IPS-18c (cell line): Measurements from ENCODE around the gene ZCCHC4.
"Not testable (repeated sequence)": the region's sequence is repeated elsewhere in the genome, so short reads cannot be mapped to it uniquely, and the experiment has no call there.

ENCODE experiments used
- H3K4me3 ChIP-seq: 2 replicates; pipeline ENCODE4 v1.7.0; 2013; ENCODE audit warnings: low read depth, mild to moderate bottlenecking, low read length, moderate library complexity; ENCODE audit not compliant: insufficient read depth
- H3K9me3 ChIP-seq: one replicate; pipeline ENCODE4 v1.6.1; 2013; ENCODE audit warnings: mild to moderate bottlenecking, low read length, moderate library complexity; ENCODE audit not compliant: control insufficient read depth, insufficient read depth

The ZCCHC4 gene

DNA sequence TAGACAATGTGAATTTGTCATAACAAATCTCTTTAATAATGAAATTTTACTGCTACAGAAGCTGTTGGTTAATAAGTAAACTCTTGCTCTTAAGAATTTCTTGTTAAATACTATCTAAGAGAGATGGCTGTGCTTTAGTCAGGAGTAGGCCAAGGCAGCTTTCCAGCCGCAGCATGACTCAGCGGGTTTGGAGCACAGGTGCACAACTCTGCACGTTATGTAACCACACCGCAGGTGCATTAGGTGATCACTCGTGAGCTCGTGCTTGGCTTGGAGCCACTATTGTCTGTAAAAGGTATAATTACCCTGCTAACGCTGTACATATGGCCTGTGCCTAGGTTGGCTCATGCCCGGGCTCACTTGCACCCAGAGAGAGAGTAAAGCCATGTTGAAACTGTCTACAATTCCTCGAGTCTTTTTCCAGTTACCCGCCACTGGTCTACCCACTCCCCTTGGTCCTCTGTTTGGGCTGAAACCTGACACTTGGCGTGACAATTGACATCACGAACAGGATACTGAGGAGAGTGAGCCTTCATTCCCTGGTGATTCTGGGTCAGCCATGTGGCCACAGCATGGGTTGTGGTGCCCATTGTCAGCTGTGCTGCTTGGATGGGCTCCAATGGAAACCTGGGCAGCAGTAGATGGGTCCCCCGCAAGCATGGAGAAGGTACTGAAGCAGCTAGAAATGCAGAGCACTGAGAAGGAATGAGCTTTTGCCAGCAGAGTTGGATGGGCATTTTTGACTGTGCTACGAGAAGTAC, 46.1 kb downstream of the ZCCHC4 start:
- no peaks in the 10 kb centered on the region for H3K9me3 ChIP-seq

DNA sequence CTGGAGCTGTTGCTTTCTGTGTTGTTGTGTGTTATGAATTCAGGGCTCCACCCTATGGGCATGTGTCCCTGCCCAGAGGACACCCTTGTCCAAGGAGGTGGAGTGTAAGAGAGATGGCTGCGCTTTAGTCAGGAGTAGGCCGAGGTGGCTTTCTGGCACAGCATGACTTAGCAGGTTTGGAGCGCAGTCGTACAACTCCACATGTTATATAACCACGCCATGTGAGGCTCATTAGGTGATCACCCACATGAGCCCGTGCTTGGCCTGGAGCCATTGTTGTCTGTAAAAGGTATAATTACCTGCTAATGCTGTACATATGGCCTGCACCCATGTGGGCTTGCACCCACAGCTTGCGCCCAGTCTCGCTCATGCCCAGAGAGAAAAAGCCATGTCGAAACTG, 48.7 kb downstream of the ZCCHC4 start:
- Histone ChIP-seq H3K4me3 (no peak overlapping the region), H3K9me3 (no peaks in the 10 kb centered on the region)

More for the DNA sequence above, 46.1 kb downstream of the ZCCHC4 start:
- no peak overlapping the region for H3K4me3 ChIP-seq

DNA sequence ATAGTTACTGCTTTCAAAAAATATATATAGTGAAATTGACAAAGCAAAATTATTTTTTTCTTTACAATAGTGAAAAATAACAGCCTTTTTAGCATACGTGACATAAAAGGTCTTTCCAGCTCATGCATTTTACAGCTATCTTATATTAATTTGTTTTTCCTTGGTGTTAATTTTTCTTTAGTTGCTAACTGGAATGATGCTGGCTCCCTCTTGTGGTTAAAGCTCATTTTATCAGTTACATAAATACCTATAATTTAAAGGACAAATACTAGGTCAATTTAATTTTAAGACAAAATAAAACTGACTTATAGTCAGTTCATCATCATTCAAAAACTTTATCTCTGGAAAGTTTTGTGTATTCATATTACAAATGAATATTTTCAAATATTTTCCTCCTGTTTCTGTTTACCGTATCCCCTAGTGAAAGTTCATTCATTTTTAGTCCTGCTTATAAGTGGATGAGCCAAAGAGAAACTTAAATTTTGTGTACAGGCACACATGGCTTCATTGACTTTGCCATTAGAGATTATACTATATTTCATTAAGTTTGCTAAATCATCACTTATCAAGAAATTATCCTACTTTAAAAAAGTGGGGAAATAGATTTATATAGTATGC, 54.5 kb downstream of the ZCCHC4 start:
- H3K9me3 ChIP-seq = no peaks in the 10 kb centered on the region
- H3K4me3 ChIP-seq = no peak overlapping the region

DNA sequence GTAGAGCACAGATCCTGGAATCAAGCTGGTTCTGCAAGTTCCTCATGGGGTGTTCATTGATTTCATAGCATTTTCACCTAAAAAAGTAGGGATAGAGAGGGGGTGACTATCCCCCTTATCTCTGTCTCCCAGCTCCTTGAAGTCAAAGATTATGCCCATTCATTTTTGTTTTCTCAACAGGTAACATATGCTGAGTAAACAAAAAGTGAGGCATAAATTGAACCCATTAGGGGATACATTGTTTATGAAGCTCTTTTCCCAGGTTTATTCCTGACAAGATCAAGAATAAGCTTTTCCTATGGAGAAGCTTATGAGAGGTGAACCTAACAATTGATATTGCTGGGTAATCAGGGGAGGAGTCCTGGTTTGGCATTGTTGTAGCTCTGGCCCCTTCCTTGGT, 55.3 kb downstream of the ZCCHC4 start:
- H3K4me3 ChIP-seq = no peak overlapping the region
- no peaks in the 10 kb centered on the region for H3K9me3 ChIP-seq

DNA sequence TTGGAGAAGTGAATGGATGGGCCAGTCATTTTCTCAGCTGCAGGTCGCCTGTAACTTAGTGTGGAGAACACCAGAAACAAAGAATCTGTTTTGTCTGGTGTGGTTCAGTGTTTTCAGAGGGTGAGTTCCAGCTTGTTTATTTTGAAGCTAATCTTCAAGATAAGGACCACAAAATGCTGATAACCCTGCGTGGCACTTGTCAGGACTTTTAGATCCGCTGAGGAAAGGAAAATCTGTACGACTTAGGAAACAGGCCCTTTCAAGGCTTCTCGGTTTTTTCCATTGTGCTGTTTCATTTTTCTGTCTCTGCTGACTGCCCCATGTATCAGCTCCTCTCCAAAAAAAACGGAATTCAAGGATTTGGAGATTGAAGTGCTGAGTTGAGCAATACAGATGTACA, 55.7 kb downstream of the ZCCHC4 start:
- Histone ChIP-seq H3K9me3 (no peaks in the 10 kb centered on the region), H3K4me3 (no peak overlapping the region)

DNA sequence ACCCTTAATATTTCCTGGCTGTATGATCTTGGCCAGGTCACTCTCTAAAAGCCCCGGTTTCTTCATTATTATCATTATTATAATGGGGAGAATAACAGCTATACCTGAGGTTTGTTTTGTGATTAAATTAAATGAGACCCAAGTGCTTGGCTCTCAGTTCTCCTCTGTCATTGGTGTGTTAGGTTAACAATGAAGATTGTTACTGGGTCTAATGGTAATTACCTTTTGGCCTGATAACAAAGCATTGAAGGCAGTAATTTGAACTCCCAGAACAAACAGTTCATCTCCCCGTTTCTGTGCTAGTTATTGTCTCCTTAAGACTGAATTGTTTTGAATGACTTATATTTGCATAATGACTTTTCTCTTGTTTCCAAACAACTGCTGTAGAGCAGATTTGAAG, 57.7 kb downstream of the ZCCHC4 start:
- H3K9me3 ChIP-seq = no peaks in the 10 kb centered on the region
- no peak overlapping the region for H3K4me3 ChIP-seq

DNA sequence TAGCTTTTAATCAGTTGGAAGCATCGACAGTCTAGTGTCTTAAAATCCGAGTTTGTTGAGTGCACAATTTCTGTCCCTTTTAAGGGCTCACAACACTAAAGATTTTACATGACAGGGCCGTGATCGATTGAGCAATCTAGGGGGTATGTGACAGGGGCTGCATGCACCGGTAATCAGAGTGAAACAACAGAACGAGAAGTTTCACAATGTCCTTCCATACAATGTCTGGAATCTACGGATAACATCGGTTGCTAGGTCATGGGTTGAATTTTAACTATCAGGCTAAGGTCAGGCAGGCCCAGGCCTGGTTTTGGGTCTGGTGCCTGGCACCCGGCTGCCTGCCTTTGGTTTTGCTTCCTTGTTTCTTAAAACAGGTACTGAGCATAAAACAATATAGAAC, 60.0 kb downstream of the ZCCHC4 start:
- not testable (repeated sequence) for H3K9me3 ChIP-seq, H3K4me3 ChIP-seq

DNA sequence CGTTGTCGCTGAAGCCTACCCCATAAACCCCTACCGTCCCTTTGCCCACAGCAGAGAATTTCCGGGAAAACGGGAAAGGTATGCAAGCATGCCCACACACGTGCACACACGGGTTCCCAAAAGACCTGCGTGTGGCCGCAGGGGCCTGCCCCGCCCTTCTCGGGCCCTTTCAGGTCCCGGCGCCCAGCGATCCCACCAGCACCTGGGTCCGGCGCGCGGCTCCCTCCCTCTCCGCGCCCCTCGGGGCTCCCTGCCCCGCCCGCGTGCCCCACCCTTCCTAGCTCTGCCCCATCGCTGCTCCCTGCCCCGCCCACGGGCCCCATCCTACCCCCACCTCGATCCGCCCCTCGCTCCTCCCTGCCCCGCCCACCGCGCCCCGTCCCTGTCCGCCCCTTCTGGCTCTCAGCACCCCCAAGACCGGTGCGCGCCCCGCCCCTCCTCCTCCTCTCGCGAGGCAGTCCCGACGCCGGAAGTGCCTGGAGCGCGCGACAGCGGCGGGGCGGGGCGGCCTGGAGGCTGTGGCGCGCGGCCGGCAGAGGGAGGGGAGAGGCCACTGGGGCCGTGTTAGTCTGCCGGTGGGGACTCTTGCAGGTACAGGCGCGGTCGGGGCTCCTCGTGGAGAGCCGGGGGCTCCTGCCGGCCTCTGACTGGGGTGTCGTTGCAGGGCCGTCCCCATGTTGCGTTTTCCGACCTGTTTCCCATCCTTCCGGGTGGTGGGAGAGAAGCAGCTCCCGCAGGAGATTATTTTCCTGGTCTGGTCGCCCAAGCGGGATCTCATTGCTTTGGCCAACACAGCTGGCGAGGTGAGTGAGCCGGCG, 64.4 kb downstream of the ZCCHC4 start, which contains the start of gene ANAPC4:
TSS of gene ANAPC4 (plus strand) at position 510 of the 818 bp plus-strand sequence. CDS start at position 675, 165 bp downstream.
- H3K4me3 ChIP-seq = peak within 1 kb of the TSS; percentile 77
- no peaks in the 10 kb centered on the region for H3K9me3 ChIP-seq

DNA sequence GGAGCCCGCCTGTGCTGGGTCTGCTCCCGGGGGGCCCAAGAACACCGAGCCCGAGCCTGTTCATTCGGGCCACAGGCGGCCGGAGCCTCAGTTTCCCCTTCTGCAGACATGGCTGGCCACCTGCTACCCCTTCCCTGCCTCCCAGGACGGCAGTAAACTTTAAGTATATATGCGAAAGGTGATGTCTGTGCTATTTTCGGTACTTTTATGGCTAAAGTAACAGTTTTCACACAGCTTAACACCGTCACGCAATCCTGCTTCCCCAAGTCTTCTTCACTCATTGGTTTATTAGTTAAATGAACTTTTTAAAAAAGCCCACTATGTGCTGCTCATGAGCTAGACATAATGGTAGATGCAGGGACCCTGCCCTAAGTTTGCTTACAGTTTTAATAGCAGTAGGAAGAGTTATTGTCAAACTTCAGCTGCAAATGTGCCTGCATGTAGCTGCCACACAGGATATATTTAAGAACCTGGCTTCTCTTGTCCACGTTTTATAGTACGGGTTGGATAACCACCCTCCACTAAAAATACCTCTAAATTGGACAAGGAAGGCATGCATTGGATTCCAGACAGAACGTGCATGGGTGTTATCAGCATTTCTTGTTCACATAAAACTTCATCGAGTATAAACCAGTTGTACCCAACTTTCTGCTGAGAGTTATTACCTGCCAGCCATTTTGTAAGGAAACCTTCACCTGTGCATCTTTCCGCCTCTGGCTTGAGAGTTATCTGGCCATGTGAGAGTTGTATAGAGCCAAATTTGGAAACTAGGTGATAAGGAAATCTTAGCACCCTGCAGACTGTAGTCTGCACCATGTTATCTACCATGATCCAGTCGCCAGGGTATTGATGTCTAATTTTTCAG, 65.2 kb downstream of the ZCCHC4 start:
- peak overlapping the region; percentile 77 for H3K4me3 ChIP-seq
- no peaks in the 10 kb centered on the region for H3K9me3 ChIP-seq

DNA sequence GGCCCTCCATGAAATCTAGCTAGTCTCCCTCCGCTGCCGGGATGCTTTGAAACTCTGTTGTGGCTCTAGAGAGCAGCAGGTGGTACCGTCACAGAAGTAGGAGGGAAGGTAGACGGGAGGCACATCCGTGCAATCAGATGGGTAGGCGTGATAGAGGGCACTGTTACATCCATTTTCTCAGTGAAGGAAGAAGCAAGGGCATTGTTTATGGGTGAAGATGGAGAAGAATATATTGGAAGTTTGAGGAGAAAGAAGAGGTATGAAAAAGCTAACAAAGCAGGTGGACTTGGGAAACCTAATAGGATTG, 65.8 kb downstream of the ZCCHC4 start:
- Histone ChIP-seq H3K4me3 (peak overlapping the region; percentile 77), H3K9me3 (no peaks in the 10 kb centered on the region)

DNA sequence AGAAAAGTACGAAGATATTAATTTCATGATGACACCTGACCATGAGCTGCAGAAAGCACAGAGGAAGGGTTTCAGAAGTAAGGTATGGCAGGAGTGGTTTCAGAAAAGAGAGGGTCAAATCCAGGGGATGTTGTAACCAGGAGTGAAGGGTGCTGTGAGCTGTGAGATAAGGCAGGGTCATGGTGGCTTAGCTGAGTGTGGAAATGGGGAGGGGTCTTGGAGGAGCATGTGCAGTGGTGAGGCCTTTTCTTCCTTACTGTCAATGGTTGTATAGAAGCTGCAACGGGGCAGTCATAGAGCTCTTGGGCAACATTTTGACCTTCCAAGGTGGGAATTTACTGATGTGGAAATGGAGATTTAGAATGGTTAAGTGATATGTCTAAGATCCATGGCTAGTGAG, 67.0 kb downstream of the ZCCHC4 start:
- H3K9me3 ChIP-seq = no peaks in the 10 kb centered on the region
- H3K4me3 ChIP-seq = no peak overlapping the region

DNA sequence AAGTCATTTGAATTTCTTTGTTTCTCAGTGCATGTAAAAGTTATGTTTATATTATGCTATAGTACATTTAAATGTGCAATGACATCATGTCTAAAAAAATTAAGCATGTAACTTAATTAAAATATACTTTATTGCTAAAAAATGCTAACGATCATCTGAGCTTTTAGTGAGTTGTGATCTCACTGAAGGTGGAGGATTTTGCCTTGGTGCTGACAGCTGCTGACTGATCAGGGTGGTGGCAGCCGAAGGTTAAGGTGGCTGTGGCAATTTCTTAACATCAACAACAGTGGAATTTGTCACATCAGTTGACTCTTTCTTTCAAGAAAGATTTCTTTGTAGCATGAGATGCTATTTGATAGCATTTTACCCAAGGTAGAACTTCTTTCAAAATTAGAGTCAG, 71.1 kb downstream of the ZCCHC4 start:
- H3K9me3 ChIP-seq = no peaks in the 10 kb centered on the region
- no peak overlapping the region for H3K4me3 ChIP-seq

DNA sequence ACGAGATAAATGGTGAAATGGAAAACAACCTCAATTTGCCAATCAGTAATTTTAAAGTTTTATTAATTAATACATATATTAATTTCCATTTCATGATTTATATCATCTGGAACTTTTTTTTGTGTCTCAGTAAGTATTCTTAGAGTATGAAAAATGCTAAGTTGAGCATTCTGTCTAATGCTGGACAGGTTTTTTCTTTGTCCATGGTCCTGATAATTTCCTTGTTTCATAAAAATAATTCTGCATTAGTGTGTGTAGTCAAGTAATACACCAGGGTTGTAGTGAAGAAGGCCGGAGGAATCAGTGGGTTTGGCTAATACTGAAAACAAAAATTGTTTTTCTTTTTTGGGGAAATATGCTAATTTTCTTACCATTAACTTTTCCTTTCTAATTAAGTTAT, 74.4 kb downstream of the ZCCHC4 start:
- no peak overlapping the region for H3K4me3 ChIP-seq
- no peaks in the 10 kb centered on the region for H3K9me3 ChIP-seq

DNA sequence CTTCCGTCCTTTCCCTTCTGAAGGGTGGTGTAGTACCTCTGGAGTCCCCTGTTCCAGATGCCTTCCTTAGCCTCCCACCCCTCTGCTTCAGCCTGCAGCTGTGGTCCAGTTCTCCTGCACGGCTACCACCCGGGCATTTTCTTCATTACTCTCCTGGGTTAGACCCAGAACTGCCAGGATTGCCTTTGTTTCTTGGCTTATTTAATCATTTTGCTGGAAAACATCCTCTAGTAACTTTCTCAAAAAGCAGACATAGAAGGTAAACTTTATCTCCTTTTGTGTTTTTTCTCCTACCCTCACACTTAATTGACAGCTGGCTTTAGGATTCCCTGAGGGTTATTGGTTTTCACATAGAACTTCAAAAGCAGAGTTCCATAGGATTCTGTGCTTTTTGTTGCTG, 84.7 kb downstream of the ZCCHC4 start:
- no peaks in the 10 kb centered on the region for H3K9me3 ChIP-seq
- H3K4me3 ChIP-seq = no peak overlapping the region

DNA sequence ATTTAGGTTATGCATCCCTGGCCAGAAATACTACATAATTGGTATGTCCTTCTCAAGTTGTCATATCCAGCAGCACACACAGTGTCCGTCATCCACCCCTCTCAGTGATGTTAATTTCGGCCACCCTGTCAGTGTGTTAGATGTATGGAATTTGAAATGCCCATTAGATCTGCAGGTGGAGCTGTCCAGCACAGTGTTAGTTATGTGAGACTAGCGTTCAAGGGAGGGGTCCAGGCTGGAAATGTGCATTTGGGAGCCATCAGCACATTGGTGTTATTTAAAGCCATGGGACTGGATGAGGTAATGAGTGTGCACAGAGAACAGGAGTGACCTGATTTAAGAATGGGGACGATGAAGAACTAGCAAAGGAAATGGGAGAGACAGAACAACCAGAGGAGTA, 86.9 kb downstream of the ZCCHC4 start:
- H3K4me3 ChIP-seq = no peak overlapping the region

DNA sequence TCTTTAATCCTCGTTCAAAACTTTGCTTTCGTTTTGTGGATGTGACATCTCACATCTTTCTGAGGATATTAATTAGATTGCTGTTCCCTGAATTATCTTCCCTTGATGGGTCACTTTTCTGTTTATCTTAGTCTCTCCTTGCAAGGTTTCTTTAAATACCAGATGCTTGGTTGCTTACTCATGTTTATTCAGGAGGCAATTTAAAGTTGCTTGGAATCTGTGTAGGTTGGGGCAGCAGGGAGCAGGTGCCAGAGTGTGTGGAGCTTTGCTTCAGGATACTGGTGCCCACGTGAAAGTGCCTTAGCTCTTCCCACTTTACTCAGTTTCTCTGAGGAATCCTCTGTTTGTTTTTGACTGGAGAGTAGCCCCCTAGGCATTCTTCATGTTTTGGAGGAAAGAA, 88.5 kb downstream of the ZCCHC4 start:
- H3K9me3 ChIP-seq = no peaks in the 10 kb centered on the region
- H3K4me3 ChIP-seq = no peak overlapping the region

More for the DNA sequence above, 86.9 kb downstream of the ZCCHC4 start:
- no peaks in the 10 kb centered on the region for H3K9me3 ChIP-seq

DNA sequence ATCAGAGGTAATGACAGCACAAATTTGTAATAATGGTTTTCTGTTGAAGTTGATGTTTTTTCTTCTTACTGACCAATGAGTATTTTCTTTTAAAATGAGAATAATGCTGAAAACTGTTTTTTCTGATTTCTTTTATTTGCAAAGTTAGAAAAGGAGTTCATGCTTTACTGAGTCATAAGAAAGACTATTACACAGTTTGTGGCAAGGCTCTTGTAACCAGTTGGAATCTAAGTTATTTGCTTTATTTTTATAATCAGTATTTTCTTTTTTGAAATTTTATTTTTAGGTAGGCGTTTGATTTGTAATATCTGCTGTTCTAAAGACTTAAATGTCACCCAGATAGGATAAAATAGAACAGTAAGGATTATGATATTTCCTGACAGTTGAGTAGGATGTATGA, 89.9 kb downstream of the ZCCHC4 start:
- Histone ChIP-seq H3K4me3 (no peak overlapping the region), H3K9me3 (no peaks in the 10 kb centered on the region)
